Adrenal gland (tissue), 12 donors: ENCODE data around the gene HDAC4. TPM values are rescaled to one million over a fixed set of nuclear protein-coding genes. Genes with fewer than 3 reads are reported as not detected.

ENCODE experiments used
- DNase-seq, 7 donors: peaks; one replicate each; pipeline ENCODE4 v3.0.0-alpha.2; 2019 to 2020
- H3K27ac ChIP-seq, 5 donors: fragments of 200-600 bp; sonication (generic) in 4 of 5; 1 replicate in 3 of 5; 2 replicates in 2 of 5; pipeline versions ENCODE4 v1.5.1 to v1.8.0; 2016 to 2020; ENCODE audit warnings: mild to moderate bottlenecking in 1 of 5
- H3K27me3 ChIP-seq: fragments of 200-600 bp; 2 replicates; pipeline ENCODE4 v1.8.0; 2021
- H3K36me3 ChIP-seq, 2 donors: fragments of 200-600 bp; replicated peaks in 1 of 2; 1 replicate in 1 of 2; 2 replicates in 1 of 2; pipeline versions ENCODE4 v1.5.1 to v1.8.0; 2018 to 2022
- H3K4me1 ChIP-seq, 2 donors: fragments of 200-600 bp; replicated peaks in 1 of 2; 1 replicate in 1 of 2; 2 replicates in 1 of 2; pipeline versions ENCODE4 v1.5.1 to v1.8.0; 2018 to 2021
- H3K4me3 ChIP-seq, 4 donors: fragments of 200-600 bp; sonication (generic) in 3 of 4; one replicate each; pipeline ENCODE4 v1.5.1; 2016 to 2018
- H3K9me3 ChIP-seq, 3 donors: fragments of 200-600 bp; sonication (generic) in 1 of 3; replicated peaks in 1 of 3; 1 replicate in 2 of 3; 2 replicates in 1 of 3; pipeline versions ENCODE4 v1.5.1 to v1.8.0; 2016 to 2021
- CTCF ChIP-seq, 6 experiments: fragments of 450-650 bp in 4 of 6; fragments of 200-600 bp in 2 of 6; sonication (generic) in 1 of 6; IDR thresholded peaks; 1 replicate in 5 of 6; 2 replicates in 1 of 6; pipeline versions ENCODE4 v1.5.1 to v1.8.0; 2016 to 2021; ENCODE audit warnings: antibody characterized with exemption in 6 of 6, mild to moderate bottlenecking in 2 of 6, moderate library complexity in 1 of 6
- POLR2A ChIP-seq, 2 donors: fragments of 450-650 bp; IDR thresholded peaks; one replicate each; pipeline ENCODE4 v1.6.1; 2017; ENCODE audit warnings: antibody characterized with exemption in 2 of 2, mild to moderate bottlenecking in 2 of 2, moderate library complexity in 1 of 2
- WGBS, 4 donors: extraction: QIAGEN DNeasy Blood & Tissue Kit in 2 of 4; methylation state at CpG; one replicate each; pipeline versions ENCODE4 v1.1.5 to v1.1.7; 2013 to 2017; 5-methylcytosine and 5-hydroxymethylcytosine counted together
- intact Hi-C, 2 donors: fragments of 100-400 bp; cut with DNase I; formaldehyde crosslinking; loops; one replicate each; pipeline versions ENCODE4 v1.14.1 to v1.15.0; 2022 to 2023
- polyA plus RNA-seq, 3 donors: library from polyadenylated mRNA; stranded (reverse); fragments of 200-250 nt in 2 of 3; fragments of 350-450 nt in 1 of 3; fragmentation: Illumina TruSeq in 1 of 3; extraction: RNeasy Lipid Tissue Mini Kit (QIAGEN cat#74804) in 1 of 3; gene quantifications; one replicate each; pipeline ENCODE4 v1.2.3, GENCODE V29; 2013 to 2014
- total RNA-seq, 9 donors: library from RNA; depleted of rRNA in 4 of 9; stranded (reverse); fragments of >200 nt in 4 of 9; fragments of 120-200 nt in 1 of 9; fragmentation: NEBNext Ultra II Directional in 1 of 9; extraction: Animal tissue kit (Norgen Biotek cat#: 25700) in 1 of 9; gene quantifications; one replicate each; pipeline versions ENCODE4 v1.1.0 to v1.2.4, GENCODE V29; 2013 to 2023
- donor health status: healthy with polysubstance abuse.
- donor health status: Bipolar disorder and iron deficiency.
- donor health status: DM: yes; HTN: yes; CAD: no.
- donor health status: DM: no; HTN: no; CAD: no.
- donor health status: DM: no; HTN: no; CAD: no.
- donor health status: DM: yes; HTN: yes; CAD: no.

Gene HDAC4
- total and polyA plus RNA-seq, 12 donors: 8.3 to 88.9 (median 28.7) TPM

GRCh38 chr2:239081046-239081445 is 319.8 kb downstream of the HDAC4 start:
- peak overlapping the region in 1 of 5 donors; percentile 41 for H3K27ac ChIP-seq
- H3K4me1 ChIP-seq: peaks cover 0 to 8% of the 10 kb centered on the region in 2 donors
- no peaks in the 10 kb centered on the region for H3K9me3 ChIP-seq
- intact Hi-C loops: no loop called here
- peaks cover 0 to 52% of the 10 kb centered on the region in 2 donors for H3K36me3 ChIP-seq
- 89 to 97% (median 91%) methylated on average over 7 to 19 of the region's 19 CpGs for WGBS, 4 donors
- TF ChIP-seq POLR2A (IDR thresholded peaks at IDR 0.05) (no peak), CTCF (IDR thresholded peaks at IDR 0.05) (no peak)
- no peaks in the 10 kb centered on the region for H3K27me3 ChIP-seq
- no peak overlapping the region for H3K4me3 ChIP-seq
- DNase-seq: no peak

GRCh38 chr2:239079671-239080294 is 321.0 kb downstream of the HDAC4 start:
- TF ChIP-seq POLR2A (IDR thresholded peaks at IDR 0.05) (no peak), CTCF (IDR thresholded peaks at IDR 0.05) (no peak)
- H3K4me1 ChIP-seq: peaks cover 0 to 8% of the 10 kb centered on the region in 2 donors
- WGBS, 4 donors: 87 to 93% (median 91%) methylated on average over 16 of the region's 16 CpGs
- H3K4me3 ChIP-seq: no peak overlapping the region
- intact Hi-C loops: no loop called here
- no peak for DNase-seq
- no peaks in the 10 kb centered on the region for H3K9me3 ChIP-seq
- no peak overlapping the region for H3K27ac ChIP-seq
- H3K36me3 ChIP-seq: peaks cover 0 to 52% of the 10 kb centered on the region in 2 donors
- no peaks in the 10 kb centered on the region for H3K27me3 ChIP-seq

- H3K4me3 ChIP-seq: no peak overlapping the region
- peaks cover 0 to 50% of the 10 kb centered on the region in 2 donors for H3K36me3 ChIP-seq
Measured at GRCh38 chr2:239078128-239078924, 322.5 kb downstream of the HDAC4 start.

More at GRCh38 chr2:239078128-239078924, 322.5 kb downstream of the HDAC4 start:
- intact Hi-C loops: no loop called here
- Histone ChIP-seq H3K9me3 (no peaks in the 10 kb centered on the region), H3K27ac (peak overlapping the region in 1 of 5 donors; percentile 17), H3K4me1 (peaks cover 0 to 8% of the 10 kb centered on the region in 2 donors), H3K27me3 (no peaks in the 10 kb centered on the region)
- no peak for DNase-seq
- WGBS, 4 donors: 62 to 72% (median 68%) methylated on average over 20 to 25 of the region's 25 CpGs
- TF ChIP-seq POLR2A (IDR thresholded peaks at IDR 0.05) (no peak), CTCF (IDR thresholded peaks at IDR 0.05) (no peak)
